IPS DF 4.7 (cell line): ENCODE data around the gene PHIP.
"Not testable (repeated sequence)": the region's sequence is repeated elsewhere in the genome, so short reads cannot be mapped to it uniquely, and the experiment has no call there.

Source experiments
- DNase-seq: peaks from one replicate; pipeline ENCODE4 v3.0.0-alpha.2; 2013; ENCODE audit warnings: low spot score; ENCODE audit errors: extremely low read depth

PHIP gene

DNA sequence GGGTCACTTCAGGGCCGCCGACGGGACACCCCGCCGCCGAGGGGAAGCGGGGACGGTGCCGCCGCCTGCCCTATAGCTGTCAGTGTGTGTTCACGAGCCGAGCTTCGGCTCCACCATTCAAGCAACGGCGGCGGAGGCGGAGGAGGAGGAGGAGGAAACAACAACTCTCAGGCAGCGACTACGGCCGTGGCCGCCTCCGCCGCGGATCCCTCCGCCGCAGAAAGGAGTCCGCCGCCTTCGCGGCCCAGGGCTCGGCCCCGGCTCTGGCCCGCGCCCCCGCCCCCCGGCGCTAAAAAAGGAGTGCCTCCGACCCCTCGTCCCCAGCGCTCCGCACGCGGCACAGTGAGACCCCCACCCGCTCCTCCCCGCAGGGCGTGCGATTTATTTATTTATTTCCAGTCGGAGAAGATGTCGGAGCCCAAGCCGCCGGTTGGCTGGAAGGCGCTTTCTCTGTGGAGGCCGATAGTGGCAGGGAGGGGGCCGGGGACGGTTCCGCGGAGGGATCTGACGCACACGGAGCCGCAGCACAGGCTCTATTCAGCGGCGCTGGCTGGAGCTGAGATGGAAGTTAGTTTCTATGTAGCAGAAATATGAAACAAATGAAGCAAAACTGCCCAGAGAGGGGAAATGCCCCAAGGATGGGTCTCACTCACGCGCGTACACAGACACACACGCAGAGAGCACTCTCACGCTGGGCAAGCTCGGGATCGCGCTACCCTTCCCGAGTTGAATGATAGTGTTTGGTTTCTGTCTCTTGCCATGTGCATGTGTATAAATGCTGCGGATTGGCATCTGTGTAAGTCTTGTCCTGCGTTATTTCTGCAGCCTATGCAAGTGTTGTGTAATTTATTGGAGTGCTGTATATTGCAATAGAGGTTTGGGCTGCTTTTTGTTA is at the start of gene PHIP:
Gene PHIP, minus strand, starts transcription at position 180 of the 895 bp plus-strand sequence. CDS start 186 bp downstream, outside the sequence.
- DNase-seq = no peak

GRCh38 chr6:79127660-79128059 is 49.6 kb upstream of the PHIP start:
- no peak for DNase-seq

GRCh38 chr6:79119217-79119616 is 41.2 kb upstream of the PHIP start:
- no peak for DNase-seq

- no peak for DNase-seq
These were observed 39.7 kb upstream of the PHIP start for GRCh38 chr6:79117752-79118151.

GRCh38 chr6:79115553-79116182 is 37.6 kb upstream of the PHIP start:
- no peak for DNase-seq

- DNase-seq = no peak
These were observed 33.5 kb upstream of the PHIP start for GRCh38 chr6:79111549-79111948.

- DNase-seq = no peak
These were observed 23.1 kb upstream of the PHIP start for GRCh38 chr6:79101164-79101563.

DNA sequence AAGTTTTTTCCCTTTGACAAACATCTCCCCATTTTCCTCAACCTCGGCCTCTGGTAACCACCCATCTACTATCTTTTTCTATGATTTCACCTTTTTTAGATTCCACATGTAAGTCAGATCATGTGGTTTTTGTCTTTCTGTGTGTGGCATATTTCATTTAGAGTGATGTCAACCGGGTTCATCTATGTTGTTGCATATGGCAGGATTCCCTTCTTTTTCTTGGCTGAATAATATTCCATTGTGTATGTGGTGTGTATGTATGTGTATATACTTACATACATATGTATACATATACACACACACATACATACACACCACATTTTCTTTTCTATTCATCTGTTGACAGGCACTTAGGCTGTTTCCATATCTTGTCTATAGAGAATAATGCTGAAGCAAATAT is 22.2 kb upstream of the PHIP start:
- DNase-seq = no peak

- DNase-seq = no peak
These were observed 16.9 kb upstream of the PHIP start for GRCh38 chr6:79094938-79095337.

- DNase-seq = not testable (repeated sequence)
These were observed 13.7 kb upstream of the PHIP start for GRCh38 chr6:79091801-79092200.

DNA sequence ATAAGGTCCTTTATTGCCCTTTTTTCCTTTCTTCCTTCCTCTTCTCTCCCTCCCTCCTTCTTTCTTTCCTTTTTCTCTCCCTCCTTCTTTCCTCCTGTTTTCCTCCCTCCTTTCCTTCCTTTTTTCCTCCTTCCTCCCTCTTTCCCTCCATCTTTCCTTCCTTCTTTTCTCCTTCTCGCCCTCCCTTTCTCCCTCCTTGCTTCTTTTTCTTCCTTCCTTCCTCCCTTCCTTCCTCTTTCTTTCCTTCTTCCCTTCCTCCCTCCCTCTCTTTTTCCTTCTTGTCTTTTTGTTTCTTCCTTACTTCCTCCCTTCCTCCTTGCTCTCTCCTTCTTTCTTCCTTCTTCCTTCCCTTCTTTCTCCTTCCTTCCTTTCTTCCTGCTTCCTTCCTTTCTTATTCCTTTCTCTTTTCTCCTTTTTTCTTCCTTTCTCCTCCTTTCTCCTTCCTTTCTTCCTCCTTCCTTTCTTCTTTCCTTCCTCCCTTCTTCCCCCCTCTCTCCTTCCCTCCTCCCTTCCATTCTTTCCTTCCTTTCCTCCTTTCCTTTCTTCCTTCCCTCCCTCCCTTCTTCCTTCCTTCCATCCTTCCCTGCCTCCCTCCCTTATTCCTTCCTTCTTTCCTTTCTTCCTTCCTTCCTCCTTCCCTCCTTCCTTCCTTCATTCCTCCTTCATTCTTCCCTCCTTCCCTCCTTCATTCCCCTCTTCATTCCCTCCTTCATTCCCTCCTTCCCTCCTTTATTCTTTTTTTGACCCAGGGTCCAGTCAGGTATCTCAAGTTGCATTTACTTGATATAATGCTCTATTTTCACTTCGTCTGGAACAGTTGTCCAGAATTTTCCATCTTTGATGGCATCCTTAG is 11.7 kb upstream of the PHIP start:
- DNase-seq = no peak

DNA sequence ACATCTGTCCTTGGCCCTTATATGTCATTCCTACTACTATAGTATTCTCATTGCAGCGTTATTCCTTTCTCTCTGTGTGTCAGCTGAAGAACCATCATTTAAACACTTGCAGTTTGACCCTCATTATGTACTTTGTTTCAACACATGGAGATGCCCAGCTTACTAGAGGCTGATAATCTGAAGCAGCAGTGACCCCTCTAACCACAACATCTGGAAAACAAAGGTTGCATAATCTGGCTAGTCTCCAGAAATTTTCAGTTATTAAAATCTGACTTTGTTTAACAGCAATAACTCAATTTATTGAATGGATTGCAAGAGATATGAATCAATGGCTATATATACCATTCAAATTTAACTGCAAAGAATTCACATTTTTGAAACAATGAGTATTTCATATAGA is 6.6 kb upstream of the PHIP start:
- no peak for DNase-seq

GRCh38 chr6:79082304-79082703 is 4.2 kb upstream of the PHIP start:
- no peak for DNase-seq

DNA sequence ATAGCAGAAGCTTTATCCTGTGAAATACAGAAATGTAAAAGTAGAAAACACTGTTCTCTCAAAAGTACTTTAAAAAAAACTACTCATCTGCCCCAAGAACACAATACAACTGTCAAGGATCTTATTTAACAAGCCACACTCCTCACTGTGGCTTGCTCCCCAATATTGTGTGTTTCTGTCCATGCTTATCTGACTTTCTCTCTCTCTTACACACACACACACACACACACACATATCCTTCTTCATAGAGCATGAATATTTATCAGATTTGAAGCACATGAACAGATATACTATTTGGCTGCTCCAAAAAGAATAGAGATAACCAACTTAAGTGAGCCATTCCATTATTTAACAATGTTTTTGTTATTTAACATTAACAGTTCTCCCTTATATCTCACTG is 3.6 kb upstream of the PHIP start:
- DNase-seq = no peak

- DNase-seq = no peak
These were observed 1.5 kb upstream of the PHIP start for GRCh38 chr6:79079561-79080041.

DNA sequence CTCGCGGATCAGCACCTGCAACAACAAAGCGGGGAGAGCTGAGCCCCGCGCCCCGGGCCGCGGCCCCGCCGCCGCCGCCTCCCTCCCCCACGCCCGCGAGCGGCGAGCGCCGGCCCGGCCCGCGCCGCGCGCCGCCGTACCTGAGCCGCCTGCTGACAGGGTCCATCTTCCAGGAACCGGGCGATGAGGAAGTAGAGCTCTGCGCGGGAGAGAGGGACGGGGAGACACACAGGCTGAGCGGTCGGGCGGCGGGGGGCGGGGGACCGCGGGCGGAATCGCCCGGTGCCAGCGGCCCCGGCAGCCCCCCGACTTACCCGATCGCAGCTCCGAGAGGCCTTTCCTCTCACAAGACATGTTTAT is 359 bp downstream of the PHIP start:
- no peak for DNase-seq

DNA sequence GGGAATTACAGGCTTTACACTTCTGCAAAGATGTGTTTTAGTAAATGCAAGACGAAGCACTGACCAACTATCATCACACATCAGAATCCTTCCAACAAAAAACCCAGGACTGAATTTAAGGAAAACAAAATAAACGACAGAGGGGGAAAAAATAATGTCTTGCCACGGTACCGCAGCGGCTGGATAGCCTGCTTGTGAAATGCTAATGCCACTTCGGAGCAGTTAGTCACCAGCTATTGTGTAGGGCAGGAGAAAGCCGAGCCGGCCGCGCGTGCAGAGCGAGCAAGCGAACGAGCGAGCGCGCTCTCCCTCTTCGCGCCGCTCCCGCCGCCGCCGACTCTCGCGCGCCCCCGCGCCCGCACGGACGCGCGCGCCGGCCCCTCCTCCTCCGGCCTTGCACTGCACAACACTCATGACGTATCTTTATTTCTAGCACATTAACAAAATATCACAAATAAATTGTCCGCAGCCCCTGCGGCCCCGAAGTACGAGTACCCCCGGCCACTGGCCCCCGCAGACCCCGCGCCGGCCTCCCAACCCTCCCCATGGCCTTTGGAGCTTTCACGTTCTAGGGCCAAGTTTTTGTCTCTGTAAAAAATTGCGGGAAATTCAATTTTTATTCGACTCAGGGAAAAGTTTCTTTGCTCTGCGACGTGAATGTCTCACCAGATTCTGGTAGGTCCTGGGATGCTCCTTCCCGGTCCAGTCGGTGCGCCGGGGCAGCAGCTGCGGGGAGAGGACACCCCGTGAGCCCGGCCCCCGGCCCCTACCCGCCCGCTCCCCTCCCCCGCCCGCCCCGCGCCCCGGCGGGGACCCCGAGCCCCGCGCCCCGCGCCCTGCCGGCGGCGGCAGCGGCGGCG is 1.0 kb downstream of the PHIP start:
- no peak for DNase-seq

DNA sequence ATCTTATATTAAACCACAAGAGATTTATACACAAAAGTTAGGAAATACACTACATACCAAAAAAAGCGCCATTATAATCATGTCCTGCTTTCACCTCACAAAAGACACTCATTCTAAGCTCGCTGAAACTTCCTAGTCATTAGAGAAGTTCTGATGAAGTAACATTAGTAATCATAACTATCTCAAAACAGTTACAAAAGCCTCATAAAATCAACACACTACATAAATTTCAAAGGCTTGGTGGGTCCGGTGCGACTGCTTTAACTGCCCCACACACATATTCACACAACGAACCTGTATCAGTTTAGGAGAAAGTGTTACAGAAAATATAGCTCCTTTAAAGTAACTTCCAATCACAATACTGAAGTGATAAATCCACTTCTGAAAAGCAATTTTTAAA is 1.9 kb downstream of the PHIP start:
- DNase-seq = no peak

DNA sequence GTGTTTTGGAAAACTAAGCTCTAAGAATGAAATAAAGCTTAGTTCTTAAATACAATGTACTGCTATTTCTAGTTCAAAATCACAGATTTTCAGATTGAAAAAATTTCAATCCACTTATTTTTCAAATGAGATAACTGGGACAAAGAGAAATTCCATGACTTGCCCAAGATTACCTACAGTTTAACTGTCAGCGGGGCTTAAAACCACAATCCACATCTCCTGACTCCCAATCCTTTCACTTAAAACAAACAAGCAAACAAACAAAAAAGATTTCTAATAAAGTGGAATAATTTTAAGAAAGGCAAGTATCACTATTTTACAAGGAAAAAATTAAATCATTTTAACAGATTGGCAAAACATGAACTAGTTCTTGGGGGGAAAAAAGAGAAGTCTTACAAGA is 4.2 kb downstream of the PHIP start:
- no peak for DNase-seq

GRCh38 chr6:79072640-79073181 is 5.3 kb downstream of the PHIP start:
- no peak for DNase-seq

- no peak for DNase-seq
These were observed 6.5 kb downstream of the PHIP start for GRCh38 chr6:79071547-79071946.
